HG03064 (cell line): ENCODE measurements around the gene PRR20G.

Source experiments
- ATAC-seq: cut with Tn5 transposase; IDR thresholded peaks from one replicate; pipeline ENCODE4 v1.9.1; 2021; ENCODE audit warnings: low read depth; ENCODE audit not compliant: unreplicated experiment

PRR20G gene

DNA sequence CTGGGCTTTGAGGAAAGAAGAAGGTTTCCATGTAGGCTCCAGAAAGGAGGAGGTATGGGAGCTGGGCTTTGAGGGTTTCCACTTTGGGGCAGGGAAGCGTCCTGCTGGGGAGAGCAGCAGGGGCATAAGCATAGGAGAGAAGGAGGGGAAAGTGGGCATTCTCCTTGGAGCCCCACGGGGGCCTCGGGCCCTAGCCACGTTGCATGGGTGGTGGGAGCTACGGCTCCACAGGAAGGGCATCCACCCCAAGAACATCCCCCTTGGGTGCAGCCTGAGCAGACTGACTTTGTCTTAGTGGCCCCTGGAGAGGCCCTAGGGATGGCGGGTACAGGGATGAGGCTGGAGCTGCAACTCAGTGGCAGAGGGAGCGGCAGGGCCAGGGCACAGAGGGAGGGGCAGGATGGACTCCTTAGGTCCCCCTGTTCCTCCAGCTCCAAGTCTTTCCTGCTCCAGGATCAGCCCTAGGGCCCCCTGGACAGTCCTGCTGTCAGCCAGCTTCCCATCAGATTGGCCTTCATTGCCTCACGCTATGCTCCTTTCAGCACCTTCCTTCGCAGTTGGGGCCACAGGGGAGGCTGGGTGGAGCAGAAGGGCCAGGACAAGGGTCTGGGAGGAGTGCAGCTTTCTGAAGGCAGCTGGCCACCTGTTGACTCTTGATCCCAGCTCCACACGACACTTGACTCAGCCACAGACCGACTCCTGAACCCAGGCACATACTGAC lies 22.9 kb downstream of the PRR20G start:
- ATAC-seq, result no peak

DNA sequence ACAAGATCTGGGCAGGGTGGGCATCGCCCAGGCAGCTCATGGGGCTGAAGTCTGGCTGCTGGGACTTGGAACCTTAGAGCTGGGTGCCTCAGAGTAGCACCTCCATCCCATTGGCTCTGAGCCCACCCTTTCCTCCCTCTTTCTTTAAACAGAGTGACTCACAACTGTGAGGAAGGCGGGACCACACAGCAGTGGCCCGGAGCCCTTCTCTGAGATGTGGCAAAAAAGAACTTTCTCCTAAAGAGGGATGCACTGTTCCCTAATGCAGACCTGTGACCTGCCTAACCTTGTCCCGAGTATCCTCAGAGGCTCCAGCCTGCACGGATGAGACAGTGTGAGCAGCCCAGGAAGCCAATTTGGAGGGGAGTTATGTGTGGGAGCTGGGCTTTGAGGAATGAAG lies 23.6 kb downstream of the PRR20G start:
- no peak for ATAC-seq

DNA sequence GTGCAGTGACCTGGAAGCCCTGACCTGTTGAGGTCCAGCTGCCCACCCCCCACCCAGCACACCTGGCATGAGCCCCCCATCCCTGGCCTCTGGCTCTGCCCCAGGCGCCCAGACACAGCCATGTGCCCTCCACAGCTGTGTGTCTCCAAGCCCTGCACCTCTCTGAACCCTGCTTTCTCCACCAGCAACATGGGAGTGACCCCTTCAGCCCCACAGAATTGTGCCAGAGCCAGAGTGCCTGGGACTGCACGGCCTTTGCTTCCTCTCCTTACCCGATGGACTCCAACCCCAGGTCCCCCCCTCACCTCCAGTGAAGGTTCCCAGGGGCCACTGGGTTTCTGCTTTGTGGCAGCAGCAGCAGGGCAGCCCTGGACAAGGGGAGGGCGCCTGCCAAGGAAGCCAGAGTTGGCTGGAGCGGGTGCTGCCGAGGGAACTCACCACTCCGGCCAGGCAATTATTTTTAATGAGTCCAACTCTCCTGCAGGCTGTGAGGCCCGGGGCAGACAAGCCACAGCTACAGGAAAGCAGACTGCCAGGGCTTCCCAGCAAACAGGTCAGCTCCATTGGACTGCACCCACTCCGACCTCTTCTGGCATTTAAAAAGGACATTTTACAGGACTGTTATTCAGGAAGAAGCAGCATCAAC lies 24.1 kb downstream of the PRR20G start:
- no peak for ATAC-seq

DNA sequence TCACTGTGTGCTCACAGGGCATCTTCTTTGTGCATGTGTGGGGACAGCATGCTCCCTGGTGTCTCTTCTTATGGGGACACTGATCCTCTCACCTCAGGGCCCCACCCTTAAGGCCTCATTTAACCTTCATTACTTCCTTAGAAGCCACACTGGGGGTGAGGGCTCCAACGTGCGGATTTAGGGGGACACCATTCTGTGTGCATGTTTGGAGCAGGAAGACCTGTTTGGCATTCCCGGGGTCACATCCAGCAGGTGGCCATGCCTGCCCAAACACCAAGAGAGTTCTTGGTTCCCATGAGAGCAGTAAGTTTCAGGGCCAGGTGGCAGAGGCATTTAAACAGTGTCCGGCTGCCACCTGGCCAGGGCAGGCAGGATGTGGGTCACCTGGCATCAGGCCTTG lies 24.8 kb downstream of the PRR20G start:
- ATAC-seq, result no peak

DNA sequence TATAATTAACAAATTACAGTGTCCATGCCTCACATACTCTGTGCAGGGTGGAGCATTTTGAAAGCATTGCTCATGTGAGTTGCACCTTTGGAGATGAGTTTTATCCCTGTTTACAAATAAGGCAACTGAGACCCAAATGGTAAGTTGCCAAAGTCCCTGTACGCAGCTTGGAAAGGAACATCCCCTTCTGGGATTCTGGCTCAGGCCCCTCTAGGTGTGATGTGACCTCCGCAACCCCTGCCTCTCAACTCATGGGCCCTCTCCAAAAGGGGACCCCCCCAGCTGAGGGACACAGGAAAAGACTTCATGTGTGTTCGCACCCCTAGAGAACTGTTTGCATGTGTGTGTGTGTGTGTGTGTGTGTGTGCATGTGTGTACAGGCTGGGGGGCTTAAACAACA lies 25.3 kb downstream of the PRR20G start:
- no peak for ATAC-seq

DNA sequence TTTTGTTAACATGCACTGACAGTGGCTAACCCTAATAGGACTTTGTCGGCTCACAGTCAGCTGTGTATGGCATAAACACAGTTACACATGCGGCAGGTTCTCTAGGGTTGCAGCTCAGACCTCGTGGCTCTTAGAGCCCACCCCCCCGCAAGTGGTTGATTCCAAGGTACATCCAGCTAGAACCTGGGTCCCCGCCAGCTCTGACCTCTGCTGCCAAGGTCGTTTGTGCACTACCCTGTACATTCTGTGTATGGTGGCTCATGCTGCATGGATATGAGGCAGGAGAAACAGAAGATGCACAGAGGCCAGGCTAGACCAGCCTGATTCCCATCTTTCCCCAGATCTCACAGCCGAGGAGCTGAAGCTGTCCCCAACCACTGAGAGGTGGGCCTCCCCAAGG lies 25.9 kb downstream of the PRR20G start:
- ATAC-seq, result no peak

DNA sequence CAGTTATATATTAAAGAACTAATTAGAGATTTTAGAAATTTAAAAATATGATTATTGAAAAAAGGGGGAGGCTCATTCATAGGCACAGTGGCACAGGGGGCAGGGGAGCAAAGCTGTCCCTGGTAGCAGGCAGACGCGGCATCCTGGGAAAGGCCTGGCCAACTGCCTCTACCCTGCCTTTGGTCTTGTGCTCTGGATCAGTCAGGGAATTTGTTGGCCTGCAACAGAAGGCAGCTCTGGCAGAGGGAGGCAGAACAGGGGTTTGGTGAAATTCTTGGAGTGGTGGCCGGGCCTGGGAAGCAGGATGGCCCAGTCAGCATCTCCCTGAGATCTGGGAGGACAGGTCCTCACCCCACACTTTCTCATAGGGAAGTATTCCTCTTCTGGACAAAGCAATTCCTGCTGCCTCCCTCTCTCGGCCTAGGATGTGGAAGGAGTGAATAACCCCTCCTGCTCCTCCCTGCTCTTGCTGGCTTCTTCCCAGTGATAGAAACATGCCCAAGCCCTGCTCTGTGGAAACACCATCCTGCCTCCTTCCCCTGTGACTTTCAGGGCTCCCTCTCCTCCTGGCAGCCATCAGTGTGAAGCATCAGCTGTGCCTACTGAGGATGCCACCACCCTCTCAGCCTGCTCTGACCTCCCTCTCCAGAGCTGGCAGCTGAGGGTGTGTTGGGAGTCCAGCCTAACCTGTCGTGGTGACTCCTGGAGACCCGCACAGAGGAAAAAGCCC lies 26.9 kb downstream of the PRR20G start:
- ATAC-seq, result no peak

DNA sequence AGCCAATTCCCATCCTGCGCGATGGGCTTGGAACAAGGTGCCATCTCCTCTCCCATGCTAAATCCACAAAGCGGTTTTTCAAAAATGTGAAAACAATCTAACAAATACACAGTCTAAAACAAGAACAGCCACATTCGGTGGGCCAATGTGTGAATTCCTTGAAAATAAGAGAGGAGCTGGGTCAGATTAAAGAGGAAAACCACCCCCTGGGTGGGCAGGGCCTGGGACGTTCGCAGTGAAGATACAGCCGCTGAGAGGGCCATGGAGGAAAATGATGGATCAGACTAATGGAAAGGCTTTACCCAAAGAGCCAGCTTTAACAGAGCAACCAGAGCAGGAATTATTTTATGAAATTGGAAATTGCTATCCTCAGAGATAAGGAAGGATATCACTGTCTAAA lies 27.4 kb downstream of the PRR20G start:
- no peak for ATAC-seq

DNA sequence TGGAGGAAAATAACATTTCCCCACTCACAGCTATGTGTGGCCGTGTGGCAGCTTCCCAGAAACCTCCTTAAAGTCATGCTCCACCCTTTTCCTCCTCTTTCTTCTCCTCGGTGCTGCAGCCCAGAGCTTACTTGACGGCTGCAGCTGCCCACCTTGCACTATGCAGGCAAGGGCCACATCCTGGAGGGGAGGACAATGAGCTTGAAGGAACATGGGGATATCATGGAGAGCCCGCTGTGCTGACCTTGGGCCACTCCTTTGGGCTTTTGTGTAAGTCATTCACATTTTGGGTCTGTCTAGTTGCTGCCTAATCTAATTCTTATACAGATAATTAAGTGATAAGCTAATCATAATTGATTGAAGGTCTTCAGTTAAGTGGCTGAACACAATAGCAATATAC lies 28.0 kb downstream of the PRR20G start:
- no peak for ATAC-seq

DNA sequence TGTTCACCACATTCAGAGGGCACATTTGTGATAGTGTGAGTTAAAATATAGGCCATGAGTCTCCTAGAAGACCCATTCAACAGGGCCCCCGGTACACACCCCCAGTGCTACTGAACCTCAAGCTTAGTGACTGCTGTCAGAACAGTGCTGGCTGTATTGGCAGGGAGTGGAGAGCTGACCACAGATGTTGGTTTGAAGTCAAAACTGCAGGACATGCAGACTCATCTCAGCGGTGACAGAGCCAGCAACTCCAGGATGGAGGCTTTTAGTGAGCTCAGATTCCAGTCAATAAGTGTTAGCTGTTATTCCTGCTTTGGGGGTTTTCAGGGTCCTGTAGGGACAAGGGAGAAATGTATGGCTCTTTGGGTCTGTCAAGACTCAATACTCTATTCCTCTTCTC lies 29.1 kb downstream of the PRR20G start:
- ATAC-seq, result no peak

DNA sequence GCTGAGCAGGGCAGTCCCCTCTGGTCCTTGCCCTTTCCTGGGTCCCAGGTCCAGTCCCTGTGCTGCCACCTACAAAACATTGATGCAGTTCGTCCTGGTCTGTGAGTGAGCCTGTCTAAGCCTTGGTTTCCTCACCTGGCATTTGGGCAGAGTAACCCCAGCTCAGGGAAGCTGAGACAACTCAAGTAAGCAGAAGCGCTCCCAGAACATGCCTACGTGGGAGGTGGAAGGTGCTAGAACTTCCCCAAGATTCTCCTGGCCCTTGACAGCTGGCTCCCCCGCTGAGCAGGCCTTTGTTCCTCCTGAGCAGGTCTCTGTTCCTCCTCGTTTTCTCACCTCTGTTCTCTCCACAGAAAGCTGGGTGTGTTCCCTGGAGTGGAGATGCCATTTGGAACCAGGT lies 30.5 kb downstream of the PRR20G start:
- no peak for ATAC-seq

DNA sequence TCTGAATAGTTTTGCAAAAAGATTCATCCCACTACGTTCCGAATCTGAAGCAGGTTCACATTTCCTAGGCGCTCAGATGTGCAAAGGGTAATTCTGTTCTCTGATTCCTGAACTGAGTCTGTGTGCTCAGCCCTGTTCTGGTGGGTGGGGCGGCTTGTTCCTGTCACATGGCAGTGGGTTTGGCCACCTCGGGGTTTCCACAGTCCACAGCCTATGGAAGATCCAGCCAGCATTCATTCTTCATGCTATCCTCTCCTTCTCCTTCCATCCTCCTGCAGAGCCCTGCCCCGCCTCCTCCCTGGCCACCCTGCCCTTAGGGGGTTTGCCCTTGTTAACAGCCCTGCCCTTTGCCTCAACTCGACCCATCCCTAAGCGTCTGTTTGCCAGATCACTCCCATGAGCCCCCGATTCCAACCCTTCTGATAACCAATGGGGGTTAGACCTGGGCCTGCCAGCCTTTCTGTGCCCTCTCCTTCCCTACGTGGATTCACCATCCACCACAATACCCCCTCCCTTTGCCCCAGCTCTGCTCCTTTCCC lies 31.0 kb downstream of the PRR20G start:
- no peak for ATAC-seq

DNA sequence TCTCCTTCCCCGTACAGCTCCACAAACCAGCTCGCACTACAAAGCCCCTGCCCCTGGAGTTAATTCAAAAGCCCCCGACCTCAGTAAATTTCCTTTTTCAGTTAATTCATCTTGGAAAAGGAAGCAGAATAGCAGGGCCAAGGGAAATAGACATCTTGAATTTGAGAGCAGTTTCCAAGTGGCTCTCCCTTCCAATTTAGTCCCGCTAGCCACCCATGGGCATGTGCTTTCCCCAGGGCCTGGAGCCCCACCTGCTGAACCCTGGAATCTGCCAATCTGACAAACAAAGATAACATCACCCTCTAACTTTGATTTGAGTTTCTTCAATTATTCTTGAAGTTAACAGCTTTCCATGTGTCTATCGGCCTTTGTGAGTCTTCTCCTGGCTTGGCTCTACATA lies 31.7 kb downstream of the PRR20G start:
- no peak for ATAC-seq

DNA sequence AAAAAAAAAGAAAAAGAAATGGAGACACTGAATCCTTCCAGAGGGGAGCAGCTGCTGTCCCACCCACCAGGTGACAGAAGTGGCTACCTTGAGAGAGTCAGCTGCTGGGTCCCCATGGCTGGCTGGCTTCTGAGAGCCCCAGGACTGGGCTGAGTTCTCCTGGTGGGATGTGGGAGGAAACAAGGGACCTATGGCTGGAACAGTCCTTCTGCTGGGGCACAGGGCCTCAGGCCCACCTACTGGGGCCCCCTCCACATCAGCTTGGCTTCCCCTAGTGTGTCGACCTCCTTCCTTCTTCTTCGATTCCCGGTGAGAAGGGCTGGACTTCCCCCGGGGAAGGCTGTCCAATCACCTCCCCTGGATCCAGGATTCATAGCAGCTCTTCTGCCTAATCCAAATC lies 32.3 kb downstream of the PRR20G start:
- no peak for ATAC-seq

DNA sequence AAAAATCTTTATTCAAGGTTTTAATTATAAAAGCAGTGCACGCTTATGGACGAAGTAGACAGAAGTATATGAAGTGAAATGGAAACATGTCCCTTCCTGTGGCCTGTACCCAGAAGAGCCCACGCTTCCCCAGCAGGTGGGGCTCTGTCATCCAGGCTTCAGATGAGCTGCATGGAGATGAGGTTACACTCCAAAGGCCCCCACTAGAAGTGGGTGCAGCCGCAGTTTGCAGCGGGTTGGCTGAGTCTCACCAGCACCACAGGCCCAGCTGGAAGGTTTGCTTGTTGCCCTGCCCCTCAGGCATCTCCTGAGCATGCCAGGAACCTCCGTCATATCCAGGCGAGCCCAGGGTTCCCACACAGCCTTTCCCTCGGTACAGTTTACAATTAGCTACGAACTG lies 33.1 kb downstream of the PRR20G start:
- no peak for ATAC-seq

DNA sequence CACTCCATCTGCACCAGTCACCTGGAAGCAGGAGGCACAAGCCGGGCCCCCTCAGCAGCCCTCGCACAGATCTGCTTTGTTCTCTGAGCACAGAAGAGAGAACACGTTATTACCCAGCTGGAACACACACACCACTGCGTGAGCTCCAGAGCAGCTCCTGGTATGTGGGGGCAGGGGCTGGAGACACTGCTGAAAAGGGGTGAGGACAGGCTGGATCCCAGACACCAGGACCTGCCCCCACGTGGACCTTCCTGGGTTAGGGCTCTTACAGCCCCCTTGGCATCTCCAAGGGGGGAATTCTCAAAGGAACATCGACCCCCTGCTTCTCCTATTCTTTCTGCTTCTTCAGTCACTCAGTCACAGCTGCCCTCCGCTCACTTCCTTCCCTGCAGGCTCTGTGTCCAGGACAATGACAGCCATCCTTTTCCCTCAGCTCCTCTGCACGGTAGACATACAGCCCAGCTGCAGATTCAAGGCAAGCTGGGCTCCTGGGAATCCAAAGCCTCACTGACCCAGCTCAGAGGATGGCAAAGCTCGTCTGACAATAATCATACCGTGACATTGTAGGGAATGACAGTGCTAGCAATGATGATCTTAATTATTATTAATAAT lies 33.7 kb downstream of the PRR20G start:
- no peak for ATAC-seq

DNA sequence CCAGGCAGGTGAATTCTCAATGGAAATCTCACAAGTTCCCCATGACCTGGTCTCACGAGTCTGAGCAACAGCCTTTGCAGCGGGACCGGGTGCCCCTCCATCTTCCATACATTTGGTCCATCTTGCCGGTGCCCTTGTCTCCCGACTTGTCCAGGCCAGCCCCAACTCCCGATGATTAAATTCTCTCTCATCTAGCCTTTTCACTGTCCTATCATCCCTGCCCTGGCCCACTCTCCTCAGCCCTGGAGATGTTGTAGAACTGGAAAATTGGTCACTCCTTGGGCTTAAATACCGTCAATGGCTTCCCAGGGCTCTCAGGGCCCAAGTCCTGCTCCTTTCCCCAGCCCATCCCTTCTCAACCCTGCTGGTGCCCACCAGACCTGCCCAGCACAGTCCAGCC lies 34.4 kb downstream of the PRR20G start:
- no peak for ATAC-seq

DNA sequence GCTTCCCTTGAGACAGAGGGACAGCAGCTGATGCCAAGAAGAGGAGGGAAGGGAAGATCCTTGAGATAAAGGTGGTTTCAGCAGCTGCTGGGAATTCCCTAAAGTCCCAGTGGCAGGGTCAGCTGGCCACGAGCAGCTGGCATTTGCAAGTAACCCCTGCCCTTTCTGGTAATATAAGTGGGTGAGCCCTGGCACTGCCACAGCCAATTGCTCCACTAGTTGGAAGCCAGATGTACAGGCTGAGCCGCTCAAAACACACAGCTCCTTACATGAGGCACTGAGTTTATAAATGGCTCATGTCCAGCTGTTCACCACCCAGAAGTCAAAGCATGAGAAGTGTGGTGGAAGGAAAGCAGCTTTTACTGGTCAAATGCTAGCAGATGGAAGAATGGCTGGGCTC lies 35.4 kb downstream of the PRR20G start:
- no peak for ATAC-seq

DNA sequence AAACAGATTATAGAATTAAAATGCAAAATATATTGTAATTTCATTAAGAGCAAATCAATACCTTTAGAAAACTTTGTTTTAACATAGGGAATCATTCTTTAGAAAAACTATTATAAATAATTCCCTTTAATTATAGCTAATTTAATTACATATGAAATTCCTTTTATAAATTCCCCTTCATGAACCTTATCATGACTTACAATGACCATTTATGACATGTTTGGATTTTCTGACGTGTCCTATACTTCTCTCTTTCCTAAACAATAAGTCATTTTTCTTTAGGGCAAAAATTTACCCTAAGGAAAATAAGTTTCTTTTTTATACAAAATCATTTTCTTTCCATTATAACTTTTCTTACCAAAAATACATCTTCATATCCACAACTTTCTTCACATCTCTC lies 37.8 kb downstream of the PRR20G start:
- no peak for ATAC-seq

DNA sequence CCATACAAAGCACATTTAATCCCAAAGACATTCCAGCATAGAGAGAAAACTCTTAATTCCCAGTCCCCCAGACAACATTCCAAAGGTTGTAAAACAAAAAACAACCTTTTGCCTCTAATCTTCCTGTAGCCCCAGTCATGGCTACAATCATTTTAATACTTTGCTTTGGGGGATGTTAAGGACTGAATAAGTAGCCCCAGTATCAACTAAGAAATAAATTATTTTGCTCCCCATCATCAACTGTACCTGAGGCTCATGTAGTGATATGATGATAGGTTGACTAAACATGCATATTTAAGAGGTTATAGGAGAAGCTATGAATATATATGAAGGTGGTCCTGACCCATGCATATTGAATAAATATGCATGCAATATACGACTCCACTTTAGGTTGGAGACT lies 40.6 kb downstream of the PRR20G start:
- ATAC-seq, result no peak

DNA sequence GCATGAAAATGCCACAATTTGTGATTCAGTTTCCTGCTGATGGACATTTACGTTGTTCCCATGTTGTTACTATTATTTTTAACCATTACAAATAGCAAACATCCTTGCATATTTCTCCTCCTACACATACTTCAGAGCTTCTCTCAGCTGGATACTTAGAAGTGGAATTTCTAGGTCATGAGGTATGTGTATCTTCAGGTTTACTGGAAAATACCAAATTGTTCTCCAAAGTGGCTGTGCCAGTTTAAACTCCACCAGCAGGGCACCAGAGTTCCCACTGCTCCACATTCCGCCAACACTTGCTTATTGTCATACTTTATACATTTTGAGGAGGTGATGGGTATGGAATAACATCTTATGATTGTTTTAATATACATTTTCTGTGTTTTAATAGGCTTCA lies 49.2 kb downstream of the PRR20G start:
- ATAC-seq, result no peak
